H1 (cell line): ENCODE data around the gene USHBP1. TPM values are rescaled to one million over a fixed set of nuclear protein-coding genes. Genes with fewer than 3 reads are reported as not detected.

Experiments
- CTCF ChIA-PET: fragments of 300-600 bp; sonication (Branson Sonifier 250); formaldehyde crosslinking; loops from one replicate; lab custom pipeline; 2021; ENCODE audit not compliant: partially characterized antibody; lab: Charles Lee
- POLR2A ChIA-PET: fragments of 300-600 bp; sonication (Branson Sonifier 250); formaldehyde crosslinking; loops from one replicate; lab custom pipeline; 2021; ENCODE audit warnings: inconsistent platforms; ENCODE audit not compliant: partially characterized antibody; lab: Charles Lee
- DNase-seq, 2 experiments: peaks; one replicate each; pipeline versions ENCODE4 v3.0.0 to v3.0.0-alpha.2; 2010 to 2022; ENCODE audit warnings: low spot score in 2 of 2, low read depth in 1 of 2, mixed read lengths in 1 of 2
- FAIRE-seq: peaks from 2 replicates; lab custom pipeline; 2011; peaks lifted over from hg19 to GRCh38; lab: Jason Lieb, UNC
- H2AFZ ChIP-seq: 2 replicates; pipeline ENCODE4 v1.8.1; 2012; ENCODE audit warnings: low read length, inconsistent platforms
- H2AK5ac ChIP-seq: 2 replicates; pipeline ENCODE4 v1.6.1; 2013; ENCODE audit warnings: low read depth, low read length
- H2BK120ac ChIP-seq: replicated peaks from 2 replicates; pipeline ENCODE3; 2013; ENCODE audit warnings: low read depth, low read length, inconsistent platforms
- H2BK12ac ChIP-seq: 2 replicates; pipeline ENCODE4 v1.6.1; 2013; ENCODE audit warnings: low read depth, low read length
- H2BK15ac ChIP-seq: 2 replicates; pipeline ENCODE4 v1.6.1; 2013; ENCODE audit warnings: low read length
- H2BK20ac ChIP-seq: 2 replicates; pipeline ENCODE4 v1.6.1; 2013; ENCODE audit warnings: low read length
- H2BK5ac ChIP-seq: 2 replicates; pipeline ENCODE4 v1.6.1; 2013; ENCODE audit warnings: low read depth, low read length
- H3K14ac ChIP-seq: 2 replicates; pipeline ENCODE4 v1.6.1; 2013; ENCODE audit warnings: inconsistent platforms; ENCODE audit not compliant: insufficient read length
- H3K18ac ChIP-seq: 2 replicates; pipeline ENCODE4 v1.6.1; 2013; ENCODE audit warnings: low read length; ENCODE audit errors: extremely low read depth
- H3K23ac ChIP-seq: 2 replicates; pipeline ENCODE4 v1.6.1; 2013; ENCODE audit warnings: inconsistent platforms; ENCODE audit not compliant: insufficient read length
- H3K23me2 ChIP-seq: 2 replicates; pipeline ENCODE4 v1.6.1; 2013; ENCODE audit warnings: low read depth, low read length
- H3K27ac ChIP-seq: 2 replicates; pipeline ENCODE4 v1.6.1; 2011; ENCODE audit warnings: low read depth, low read length, inconsistent platforms
- H3K27me3 ChIP-seq, 4 experiments: replicated peaks in 1 of 4; 1 replicate in 1 of 4; 2 replicates in 3 of 4; pipeline versions ENCODE4 v1.6.1 to v1.8.1; 2011 to 2013; ENCODE audit warnings: low read length in 3 of 4, mild to moderate bottlenecking in 3 of 4, inconsistent platforms in 2 of 4, mixed read lengths in 2 of 4, moderate library complexity in 1 of 4; ENCODE audit not compliant: control insufficient read depth in 3 of 4, insufficient read depth in 3 of 4; ENCODE audit errors: extremely low read depth in 1 of 4
- H3K36me3 ChIP-seq, 4 experiments: 2 replicates each; pipeline versions ENCODE4 v1.6.1 to v1.8.1; 2011 to 2013; ENCODE audit warnings: mild to moderate bottlenecking in 4 of 4, low read length in 3 of 4, moderate library complexity in 2 of 4, control low read depth in 1 of 4, inconsistent platforms in 1 of 4; ENCODE audit not compliant: insufficient read depth in 4 of 4, control insufficient read depth in 2 of 4
- H3K4ac ChIP-seq: replicated peaks from 2 replicates; pipeline ENCODE3; 2013; ENCODE audit warnings: low read length, low read depth, mixed read lengths, inconsistent platforms; ENCODE audit not compliant: insufficient read length
- H3K4me1 ChIP-seq, 4 experiments: replicated peaks in 1 of 4; 1 replicate in 1 of 4; 2 replicates in 3 of 4; pipeline versions ENCODE4 v1.6.1 to v1.8.1; 2011 to 2013; ENCODE audit warnings: low read length in 3 of 4, inconsistent platforms in 2 of 4, mixed read lengths in 1 of 4; ENCODE audit not compliant: insufficient read depth in 4 of 4, control insufficient read depth in 3 of 4
- H3K4me2 ChIP-seq, 2 experiments: 2 replicates each; pipeline versions ENCODE4 v1.6.1 to v1.8.1; 2011 to 2013; ENCODE audit warnings: low read depth in 2 of 2, low read length in 2 of 2, control low read depth in 1 of 2, inconsistent platforms in 1 of 2, mild to moderate bottlenecking in 1 of 2; ENCODE audit not compliant: insufficient read depth in 1 of 2
- H3K4me3 ChIP-seq, 4 experiments: fragments of 200-600, 300-600 bp in 1 of 4; sonication (generic), shearing (Covaris generic), sonication (Bioruptor Twin) in 1 of 4; 2 replicates each; pipeline versions ENCODE4 v1.5.1 to v1.8.1; 2011 to 2016; ENCODE audit warnings: low read length in 4 of 4, low read depth in 3 of 4, control low read depth in 2 of 4, inconsistent platforms in 2 of 4, mild to moderate bottlenecking in 2 of 4, mixed read lengths in 1 of 4, moderate library complexity in 1 of 4; ENCODE audit not compliant: insufficient read depth in 2 of 4; ENCODE audit errors: extremely low read depth in 1 of 4
- H3K56ac ChIP-seq: replicated peaks from 2 replicates; pipeline ENCODE3; 2013; ENCODE audit warnings: low read depth, mild to moderate bottlenecking, mixed read lengths, low read length, inconsistent platforms; ENCODE audit not compliant: insufficient read length
- H3K79me1 ChIP-seq: 2 replicates; pipeline ENCODE4 v1.6.1; 2013; ENCODE audit warnings: low read depth, low read length, control low read depth
- H3K79me2 ChIP-seq, 2 experiments: 2 replicates each; pipeline versions ENCODE4 v1.6.1 to v1.8.1; 2012 to 2013; ENCODE audit warnings: low read length in 2 of 2, mild to moderate bottlenecking in 2 of 2, inconsistent platforms in 1 of 2; ENCODE audit not compliant: insufficient read depth in 2 of 2, control insufficient read depth in 1 of 2
- H3K9ac ChIP-seq, 4 experiments: replicated peaks in 1 of 4; 1 replicate in 1 of 4; 2 replicates in 3 of 4; pipeline versions ENCODE4 v1.6.1 to v1.8.1; 2011 to 2013; ENCODE audit warnings: low read depth in 3 of 4, low read length in 3 of 4, control low read depth in 2 of 4, mild to moderate bottlenecking in 2 of 4, moderate library complexity in 2 of 4, inconsistent platforms in 1 of 4; ENCODE audit errors: extremely low read depth in 1 of 4
- H3K9me3 ChIP-seq, 2 experiments: 2 replicates each; pipeline versions ENCODE4 v1.6.1 to v1.8.1; 2012 to 2013; ENCODE audit warnings: mild to moderate bottlenecking in 2 of 2, moderate library complexity in 2 of 2, control low read depth in 1 of 2, inconsistent platforms in 1 of 2, low read depth in 1 of 2, low read length in 1 of 2, mixed read lengths in 1 of 2; ENCODE audit not compliant: insufficient read depth in 2 of 2
- H4K20me1 ChIP-seq, 2 experiments: replicated peaks in 1 of 2; 2 replicates each; pipeline versions ENCODE3 to v1.8.1; 2011 to 2013; ENCODE audit warnings: inconsistent platforms in 2 of 2, low read length in 2 of 2, mild to moderate bottlenecking in 1 of 2; ENCODE audit not compliant: insufficient read depth in 2 of 2, control insufficient read depth in 1 of 2
- H4K5ac ChIP-seq: 2 replicates; pipeline ENCODE4 v1.6.1; 2013; ENCODE audit warnings: low read length, low read depth, mixed read lengths, inconsistent platforms; ENCODE audit not compliant: insufficient read length
- H4K8ac ChIP-seq: 2 replicates; pipeline ENCODE4 v1.8.0; 2013; ENCODE audit warnings: mild to moderate bottlenecking, moderate library complexity, low read length, inconsistent platforms; ENCODE audit not compliant: insufficient read depth; ENCODE audit errors: extremely low read depth
- H4K91ac ChIP-seq: replicated peaks from 2 replicates; pipeline ENCODE3; 2013; ENCODE audit warnings: low read length, mixed read lengths, inconsistent platforms; ENCODE audit not compliant: insufficient read length
- CREB1 ChIP-seq: IDR thresholded peaks from 2 replicates; pipeline ENCODE4 v1.6.1; 2012; ENCODE audit warnings: inconsistent platforms
- E2F6 ChIP-seq: IDR thresholded peaks from 2 replicates; pipeline ENCODE4 v1.6.1; 2012; ENCODE audit warnings: inconsistent platforms
- MAX ChIP-seq: IDR thresholded peaks from 2 replicates; pipeline ENCODE4 v1.6.1; 2012; ENCODE audit warnings: inconsistent platforms
- NRF1 ChIP-seq: IDR thresholded peaks from 2 replicates; pipeline ENCODE4 v1.6.1; 2011; ENCODE audit warnings: mild to moderate bottlenecking, low read depth, low read length, improper control_type of control experiment
- SRF ChIP-seq: IDR thresholded peaks from 2 replicates; pipeline ENCODE4 v1.6.1; 2011; ENCODE audit warnings: mild to moderate bottlenecking, low read depth, low read length, moderate library complexity
- SUZ12 ChIP-seq: fragments of 200-600 bp; sonication (generic); IDR thresholded peaks from 2 replicates; pipeline ENCODE4 v1.6.1; 2012; ENCODE audit warnings: mild to moderate bottlenecking, inconsistent platforms, low read length, moderate library complexity, mixed read lengths
- TAF1 ChIP-seq: IDR thresholded peaks from 2 replicates; pipeline ENCODE4 v1.6.1; 2011; ENCODE audit warnings: mild to moderate bottlenecking, low read depth, low read length
- TBP ChIP-seq: IDR thresholded peaks from 2 replicates; pipeline ENCODE4 v1.6.1; 2011; ENCODE audit warnings: low read depth, low read length, improper control_type of control experiment
- WGBS, 2 experiments: shearing (Covaris generic) in 1 of 2; methylation state at CpG; one replicate each; pipeline versions ENCODE4 v1.1.6 to v1.1.7; 2013 to 2015; ENCODE audit warnings: low lambda C conversion rate in 2 of 2, mixed read lengths in 2 of 2, inconsistent platforms in 1 of 2, low coverage in 1 of 2, missing lambda C conversion rate in 1 of 2; ENCODE audit not compliant: insufficient replicate concordance in 2 of 2, insufficient coverage in 1 of 2, insufficient read length in 1 of 2; ENCODE audit errors: extremely low coverage in 1 of 2, missing lambda C conversion rate in 1 of 2; 5-methylcytosine and 5-hydroxymethylcytosine counted together
- polyA plus RNA-seq, 7 experiments: library from polyadenylated mRNA; depleted of rRNA in 3 of 7; stranded (reverse) in 5 of 7; unstranded in 2 of 7; fragments of >200 nt in 5 of 7; fragments of 200-250 nt in 2 of 7; gene quantifications; 1 replicate in 5 of 7; 2 replicates in 1 of 7; 4 replicates in 1 of 7; pipeline versions ENCODE4 v1.2.1 to v1.2.3, GENCODE V29; 2011 to 2013; ENCODE audit warnings: missing spikeins in 2 of 7, mixed read lengths in 2 of 7
- total RNA-seq: library from RNA; stranded (reverse); fragmentation: NEBNext Ultra II Directional; extraction: Animal tissue kit (Norgen Biotek cat#: 25700); gene quantifications from 2 replicates; pipeline ENCODE4 v1.2.1, GENCODE V29; 2021

The USHBP1 gene
- total and polyA plus RNA-seq, 2 of the 8 experiments (the other 6 are each of a cell fraction or from before 2014, with no cell fraction given), result 5.0 to 7.5 TPM

- no peak within 1 kb of the TSS for H2BK120ac ChIP-seq
- H3K9ac ChIP-seq, result no peak within 1 kb of the TSS; a peak in 1 of 7 replicates
- H3K14ac ChIP-seq, result no peak within 1 kb of the TSS
- no peak within 1 kb of the TSS for H4K5ac ChIP-seq
- TF ChIP-seq E2F6 (peak; percentile 99), TBP (peak; percentile 35; the same call in 1 of the 2 replicates), CREB1 (0 out of 2 replicates have a peak, but pooled peaks have one; percentile 1), SRF (no peak), NRF1 (0 out of 2 replicates have a peak, but pooled peaks have one; percentile 18), TAF1 (peak; percentile 66; the same call in 1 of the 2 replicates), SUZ12 (no peak), MAX (peak; percentile 98)
- FAIRE-seq (no peak), DNase-seq (peak in 1 of 2 experiments; percentile 79)
- WGBS, 2 experiments, result 44% methylated on average over 48 of the region's 75 CpGs; no CpG with 5 or more reads in 1 of the 2 experiments
- no peaks in the 10 kb centered on the region; the same call in 1 of the 2 replicates for H3K23me2 ChIP-seq
- peaks cover 0 to 13% (median 5%) of the 10 kb centered on the region in 4 experiments; a peak in 5 of 8 replicates for H3K36me3 ChIP-seq
- no peak within 1 kb of the TSS; the same call in 1 of the 2 replicates for H3K18ac ChIP-seq
- H2BK5ac ChIP-seq, result no peak within 1 kb of the TSS
- no peak within 1 kb of the TSS for H2BK20ac ChIP-seq
- no peaks in the 10 kb centered on the region for H3K79me2 ChIP-seq
- H4K20me1 ChIP-seq, result peaks cover 0 to 3% of the 10 kb centered on the region in 2 experiments
- H3K23ac ChIP-seq, result no peak within 1 kb of the TSS
- peaks cover 0 to 6% of the 10 kb centered on the region in 2 experiments; a peak in 1 of 4 replicates for H3K9me3 ChIP-seq
- H3K4me2 ChIP-seq, result peak within 1 kb of the TSS; percentile 0 to 68; a peak in 3 of 4 replicates
- H3K79me1 ChIP-seq, result no peaks in the 10 kb centered on the region; the same call in 1 of the 2 replicates
- no peak within 1 kb of the TSS; the same call in 1 of the 2 replicates for H2BK12ac ChIP-seq
- no peak within 1 kb of the TSS for H3K56ac ChIP-seq
- H3K27me3 ChIP-seq, result peaks cover 0 to 3% (median 0%) of the 10 kb centered on the region in 4 experiments; a peak in 3 of 7 replicates
- peaks cover 0 to 3% (median under 1%) of the 10 kb centered on the region in 4 experiments; a peak in 3 of 7 replicates for H3K4me1 ChIP-seq
- H3K4ac ChIP-seq, result no peak within 1 kb of the TSS
- peak within 1 kb of the TSS; percentile 3 to 54 (median 20); a peak in 7 of 8 replicates for H3K4me3 ChIP-seq
- no peak within 1 kb of the TSS for H2AK5ac ChIP-seq
- peak within 1 kb of the TSS; percentile 59 for H4K91ac ChIP-seq
- ChIA-PET POLR2A (interaction anchor here (0.9 to 9.0 kb wide), 16 partner anchors 9 to 76 kb away, joined by 3 to 113 read pairs (median 4); partner anchors contain the start of genes BABAM1, DDA1, OCEL1 and USE1), CTCF (interaction anchor here (0.6 to 5.7 kb wide), 23 partner anchors 9 to 154 kb away, joined by 3 to 56 read pairs (median 6); partner anchors contain the start of genes OCEL1 and USHBP1)
- peak within 1 kb of the TSS; percentile 88 for H4K8ac ChIP-seq
- H2AFZ ChIP-seq, result no peak within 1 kb of the TSS; the same call in 1 of the 2 replicates
- no peak within 1 kb of the TSS for H3K27ac ChIP-seq
- H2BK15ac ChIP-seq, result 0 out of 2 replicates have a peak within 1 kb of the TSS, but pooled peaks have one; percentile 46
Measured at GRCh38 chr19:17281391-17282304, 17.1 kb upstream of the USHBP1 start, which contains the start of gene ANKLE1. ANKLE1 (plus strand) TSS chr19:17281901; CDS start chr19:17281921, 20 bp downstream.
